Measurements from ENCODE around the gene SDK2.

SDK2 gene

DNA sequence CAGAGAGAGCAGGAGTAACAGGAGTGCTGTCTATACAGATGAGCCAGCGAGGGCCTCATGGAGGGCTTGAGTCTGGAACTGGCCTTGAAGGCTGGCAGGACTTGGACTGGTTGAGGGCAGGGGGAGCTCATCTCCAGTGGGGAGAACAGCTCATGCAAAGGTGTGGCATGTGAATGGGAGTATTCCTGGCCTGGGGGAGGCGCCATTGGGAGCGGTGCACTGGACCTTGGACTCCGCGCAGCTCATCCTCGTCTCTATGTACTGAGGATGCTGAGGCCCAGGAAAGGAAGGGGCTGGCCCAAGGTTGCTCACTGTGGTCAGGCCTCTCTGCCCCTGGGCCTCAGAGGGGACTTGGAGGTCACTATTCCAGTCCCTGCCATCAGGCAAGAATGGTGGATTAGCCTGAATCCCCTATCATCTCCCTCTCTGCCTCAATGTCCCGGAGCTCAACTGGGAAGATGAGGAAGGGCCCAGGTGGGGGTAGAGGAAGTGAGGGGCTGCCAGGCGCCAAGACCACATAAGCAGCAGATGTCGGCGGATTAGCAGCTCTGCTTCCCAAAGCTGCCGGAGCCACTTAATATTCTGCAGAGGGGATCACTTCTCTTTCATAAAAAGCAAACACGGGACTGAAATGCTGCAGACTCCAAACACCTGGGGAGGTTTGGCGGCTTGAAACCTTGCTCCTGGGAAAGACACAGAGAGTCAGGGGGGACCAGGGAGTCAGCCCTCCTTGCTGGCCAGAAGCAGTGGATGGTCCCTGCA is 88.9 kb downstream of the SDK2 start:
- DNase-seq (ENCODE audit: low spot score): no peak

DNA sequence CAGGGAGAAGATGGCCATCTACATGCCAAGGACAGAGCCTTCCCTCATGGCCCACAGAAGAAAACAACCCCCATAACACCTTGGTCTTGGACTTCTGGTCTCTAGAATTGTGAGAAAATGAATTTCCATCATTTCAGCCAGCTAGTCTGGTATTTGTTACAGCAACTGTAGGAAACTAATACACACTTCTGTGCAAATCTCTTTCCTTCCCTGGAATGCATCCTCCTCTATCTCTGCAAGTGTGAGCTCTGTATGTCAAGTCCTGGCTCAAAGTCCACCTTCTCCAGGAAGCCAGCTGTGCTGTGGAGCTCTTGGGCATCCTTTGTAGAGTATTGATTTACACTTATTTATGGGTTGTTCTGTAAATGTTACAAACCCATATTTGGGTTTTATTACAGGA is 89.7 kb downstream of the SDK2 start:
- DNase-seq (ENCODE audit: low spot score): no peak

DNA sequence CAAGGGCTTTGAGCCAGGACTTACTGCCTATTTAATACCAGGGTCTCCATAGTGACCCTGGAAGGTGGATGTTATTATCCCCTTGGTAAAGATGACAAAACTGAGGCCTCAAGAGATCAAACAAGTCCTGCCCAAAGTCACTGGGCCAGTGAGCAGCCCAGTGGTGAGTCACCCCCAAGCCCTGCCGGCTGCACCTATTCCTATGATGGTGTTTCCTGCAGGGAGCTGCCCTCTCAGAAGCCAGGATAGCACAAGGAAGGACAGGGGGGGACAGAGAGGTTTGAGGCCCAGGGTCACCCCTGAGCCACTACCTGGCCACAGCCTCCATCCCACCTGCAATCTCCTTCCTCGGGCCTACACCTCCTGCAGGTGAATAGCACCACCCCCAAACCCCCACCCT is 90.9 kb downstream of the SDK2 start:
- no peak for DNase-seq (ENCODE audit: low spot score)

DNA sequence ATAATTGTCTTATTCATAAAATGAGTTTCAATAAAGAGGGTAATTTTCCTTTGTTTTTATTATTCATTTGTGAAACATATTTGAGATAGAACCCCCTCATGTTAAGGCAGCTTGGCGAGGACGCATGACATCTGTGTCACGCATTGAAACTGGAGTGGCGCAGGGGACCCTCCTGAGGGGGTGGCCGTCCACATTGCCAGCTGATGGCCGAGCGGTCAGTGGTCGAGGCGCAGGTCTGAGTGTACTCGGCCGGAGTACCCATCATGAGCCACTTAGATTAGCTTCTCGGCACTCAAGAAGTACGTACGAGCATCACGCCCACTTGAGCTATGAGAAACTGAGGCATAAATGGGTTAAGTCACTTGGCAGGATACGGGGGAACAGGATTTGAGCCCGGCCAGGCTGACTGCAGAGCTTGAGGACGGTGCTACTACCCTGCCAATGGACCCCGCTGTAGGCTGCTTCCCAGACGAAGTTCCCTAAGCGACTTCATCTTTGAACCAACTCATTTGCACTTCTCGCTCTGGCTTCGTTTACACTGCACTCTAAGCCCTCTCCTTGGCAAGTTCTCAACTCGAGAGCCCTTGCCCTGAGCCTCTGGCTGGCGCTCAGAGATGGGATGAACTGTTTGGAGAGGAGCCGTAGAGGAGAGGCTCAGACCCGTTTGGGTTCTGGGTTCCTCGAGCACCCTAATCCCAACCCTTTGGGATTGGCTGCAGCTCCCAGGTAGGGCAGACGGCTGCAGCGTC is 91.8 kb downstream of the SDK2 start:
- DNase-seq (ENCODE audit: low spot score): no peak

DNA sequence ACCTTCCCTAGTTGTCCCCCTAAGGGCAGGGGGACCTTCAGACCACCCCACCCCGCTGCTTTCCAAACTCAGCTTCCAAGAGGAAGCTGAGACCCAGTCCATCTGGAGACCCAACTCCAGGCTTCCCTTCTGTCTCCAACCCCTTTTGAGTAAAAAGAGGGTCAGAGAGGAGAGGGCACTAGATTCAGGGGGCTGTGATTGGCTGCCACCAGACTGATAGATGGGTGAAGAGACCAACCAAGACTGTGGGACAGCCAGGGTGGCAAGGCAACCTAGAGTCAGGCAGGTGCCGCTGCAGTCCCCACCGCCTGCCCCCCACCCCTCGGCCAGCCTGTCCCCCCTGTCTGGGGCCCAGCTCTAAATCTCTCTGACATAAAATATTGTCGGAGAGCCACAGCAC is 92.5 kb downstream of the SDK2 start:
- DNase-seq (ENCODE audit: low spot score): no peak

DNA sequence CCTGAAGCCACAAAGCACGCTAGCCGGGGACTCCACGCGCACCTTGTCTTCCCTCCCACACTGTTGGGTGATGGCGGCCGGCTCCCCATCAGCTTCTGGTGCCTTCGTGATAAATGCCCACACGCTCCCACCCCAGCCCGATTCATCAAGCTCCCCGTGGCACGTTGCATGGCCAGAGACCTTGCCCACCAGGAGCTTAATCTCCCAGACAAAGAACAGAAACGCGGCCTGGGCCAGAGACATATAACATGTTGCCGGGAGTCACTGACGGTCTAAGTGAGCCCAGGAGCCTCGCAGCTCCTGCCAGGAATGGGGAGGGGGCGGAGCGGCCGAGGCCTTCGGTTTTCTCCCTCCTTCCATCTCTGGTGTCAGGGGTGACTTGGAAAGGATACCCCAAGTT is 93.1 kb downstream of the SDK2 start:
- DNase-seq (ENCODE audit: low spot score): no peak

DNA sequence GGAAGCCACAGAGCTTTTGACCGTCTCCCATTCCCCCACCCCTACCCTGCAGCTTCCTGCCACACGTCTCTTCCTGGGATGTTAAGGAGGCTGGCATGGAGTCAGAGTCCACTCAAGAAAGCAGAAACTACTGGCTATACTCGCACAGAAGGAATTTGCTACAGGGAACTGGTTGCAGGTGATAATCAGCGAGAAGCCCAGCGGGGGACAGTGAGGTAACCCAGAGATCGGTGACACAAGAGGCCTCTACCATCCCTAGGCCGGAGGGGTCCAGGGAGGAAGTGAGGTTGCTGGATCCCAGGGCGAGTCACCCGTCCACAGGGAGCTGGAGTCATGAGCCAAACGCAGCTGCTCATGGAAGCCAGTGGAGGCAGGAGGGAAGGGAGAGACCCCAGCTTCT is 93.7 kb downstream of the SDK2 start:
- no peak for DNase-seq (ENCODE audit: low spot score)

DNA sequence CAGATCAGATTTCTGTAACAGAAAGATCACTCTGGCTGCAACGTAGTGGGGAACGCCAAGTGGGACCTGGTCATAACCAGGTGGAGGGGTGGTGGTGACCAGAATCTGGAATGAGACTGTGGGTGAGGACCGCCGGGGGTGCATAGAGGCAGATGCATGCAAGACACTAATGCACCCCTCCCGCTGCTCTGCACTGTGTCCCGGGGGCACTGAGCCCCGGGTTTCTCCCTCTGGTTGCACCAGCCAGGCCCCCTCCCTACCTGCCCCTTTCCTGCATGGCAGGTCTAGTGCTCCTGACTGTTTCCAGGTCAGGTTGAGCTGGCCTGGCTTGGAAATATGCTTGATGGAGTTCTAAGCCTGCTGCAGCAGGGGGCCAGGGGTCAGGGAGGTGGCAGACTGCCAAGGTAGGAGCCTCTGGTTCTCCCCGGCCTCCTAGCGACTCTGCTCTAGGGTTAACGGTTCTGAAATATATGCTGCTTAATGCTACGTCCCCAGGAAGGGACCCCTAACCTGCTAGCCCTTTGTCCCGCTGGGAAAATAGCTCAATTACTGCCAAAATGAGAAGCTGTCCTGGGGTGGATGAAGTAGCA is 94.3 kb downstream of the SDK2 start:
- no peak for DNase-seq (ENCODE audit: low spot score)

DNA sequence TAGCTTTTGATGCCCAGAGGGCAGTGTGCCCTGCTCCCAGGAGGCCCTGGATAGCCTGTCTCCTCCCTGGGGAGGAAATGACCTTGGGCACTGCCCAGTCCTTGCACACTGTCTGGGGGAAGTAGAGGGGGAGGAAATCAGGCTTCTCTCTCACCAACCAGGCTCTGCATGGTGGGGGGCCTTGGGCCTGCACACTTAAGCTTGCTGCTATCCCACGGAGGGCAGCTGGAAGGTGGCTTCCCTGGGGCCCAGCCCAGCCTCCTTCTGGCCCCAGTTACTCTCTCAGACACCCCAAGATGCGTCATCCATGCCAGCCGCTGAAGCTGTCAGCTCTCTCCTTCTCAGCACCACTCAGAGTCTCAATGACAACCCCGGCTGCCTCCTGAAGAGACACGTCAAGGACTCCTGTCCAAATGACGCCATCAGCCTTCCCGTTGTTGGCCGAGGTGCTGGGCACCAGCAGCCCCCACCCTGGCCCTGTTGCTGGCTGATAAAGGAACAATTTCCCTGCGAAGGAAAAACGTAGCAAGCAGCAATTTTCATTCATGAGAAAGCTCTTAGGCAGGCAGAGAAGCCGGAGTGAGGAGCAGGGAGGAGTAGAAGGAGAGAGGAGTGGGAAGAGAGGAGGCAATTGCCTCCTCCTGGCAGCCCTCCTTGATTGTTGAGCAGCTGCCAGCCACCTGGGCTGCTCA is 95.5 kb downstream of the SDK2 start:
- no peak for DNase-seq (ENCODE audit: low spot score)

DNA sequence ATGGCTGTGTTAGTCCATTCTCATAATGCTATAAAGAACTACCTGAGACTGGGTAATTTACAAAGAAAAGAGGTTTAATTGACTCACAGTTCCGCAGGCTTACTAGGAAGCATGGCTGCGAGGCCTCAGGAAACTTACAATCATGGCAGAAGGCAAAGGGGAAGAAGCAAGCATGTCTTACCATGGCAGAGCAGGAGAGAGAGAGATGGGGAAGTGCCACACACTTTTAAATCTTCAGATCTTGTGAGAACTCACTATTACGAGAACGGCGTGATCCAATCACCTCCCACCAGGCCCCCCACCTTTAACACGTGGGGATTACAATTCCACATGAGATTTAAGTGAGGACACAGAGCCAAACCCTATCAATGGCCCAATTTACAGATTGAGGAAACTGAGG is 96.5 kb downstream of the SDK2 start:
- no peak for DNase-seq (ENCODE audit: low spot score)

DNA sequence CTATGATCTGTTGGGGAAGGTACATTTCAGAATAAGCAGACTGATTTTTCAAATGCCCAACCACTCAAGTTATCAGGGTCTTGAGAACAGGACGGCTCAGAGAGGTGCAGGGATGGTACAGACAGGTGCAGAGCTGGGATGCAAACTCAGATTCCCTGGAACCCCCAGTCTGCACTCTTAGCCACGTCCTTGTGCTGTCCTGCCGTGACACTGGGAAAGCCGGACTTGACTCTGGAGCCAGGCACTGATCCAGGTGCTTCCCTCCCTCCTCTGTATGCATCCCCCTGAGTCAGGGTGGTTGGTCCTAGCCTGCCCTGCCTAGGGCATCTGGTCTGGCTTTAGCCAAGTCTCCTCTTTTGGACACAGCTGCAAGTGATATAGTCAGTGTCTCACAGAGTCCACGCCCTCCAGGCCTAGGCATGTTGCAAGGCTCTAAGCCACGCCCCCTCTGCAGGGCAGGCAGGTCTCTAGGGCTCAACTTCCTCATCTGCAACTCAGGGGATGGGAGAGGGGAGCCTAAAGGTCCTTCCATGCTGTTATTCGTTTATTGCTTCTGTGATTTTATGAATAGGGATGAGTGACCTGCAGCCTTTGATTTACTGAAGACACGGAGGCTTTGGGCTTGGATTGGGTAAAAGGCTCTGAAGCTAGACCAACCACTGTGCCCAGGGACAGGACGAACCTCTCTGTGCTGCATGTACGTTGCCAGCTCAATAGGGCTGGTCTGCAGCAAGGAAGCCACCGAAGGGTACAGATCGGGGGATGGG is 97.3 kb downstream of the SDK2 start:
- DNase-seq (ENCODE audit: low spot score): peak; percentile 12

DNA sequence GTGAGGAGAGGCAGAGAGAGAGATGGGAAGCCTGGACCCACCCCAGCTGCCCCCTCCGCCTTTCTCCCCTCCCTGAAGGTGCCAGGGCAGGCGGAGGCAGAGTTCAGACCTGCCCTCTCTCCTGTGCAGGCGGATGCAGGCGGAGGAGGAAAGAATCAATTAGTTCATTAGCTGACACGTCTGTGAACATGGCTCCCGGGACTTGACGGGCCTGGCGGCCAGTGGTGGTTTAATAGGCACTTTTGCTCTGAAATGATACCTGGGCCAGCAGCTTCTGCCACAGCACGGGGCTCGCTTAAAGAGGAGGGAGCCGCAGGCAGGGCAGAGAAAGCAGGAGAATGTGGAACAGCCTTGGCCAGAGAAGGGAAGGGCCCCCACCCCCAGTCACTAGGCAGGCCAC is 98.1 kb downstream of the SDK2 start:
- DNase-seq (ENCODE audit: low spot score): no peak

DNA sequence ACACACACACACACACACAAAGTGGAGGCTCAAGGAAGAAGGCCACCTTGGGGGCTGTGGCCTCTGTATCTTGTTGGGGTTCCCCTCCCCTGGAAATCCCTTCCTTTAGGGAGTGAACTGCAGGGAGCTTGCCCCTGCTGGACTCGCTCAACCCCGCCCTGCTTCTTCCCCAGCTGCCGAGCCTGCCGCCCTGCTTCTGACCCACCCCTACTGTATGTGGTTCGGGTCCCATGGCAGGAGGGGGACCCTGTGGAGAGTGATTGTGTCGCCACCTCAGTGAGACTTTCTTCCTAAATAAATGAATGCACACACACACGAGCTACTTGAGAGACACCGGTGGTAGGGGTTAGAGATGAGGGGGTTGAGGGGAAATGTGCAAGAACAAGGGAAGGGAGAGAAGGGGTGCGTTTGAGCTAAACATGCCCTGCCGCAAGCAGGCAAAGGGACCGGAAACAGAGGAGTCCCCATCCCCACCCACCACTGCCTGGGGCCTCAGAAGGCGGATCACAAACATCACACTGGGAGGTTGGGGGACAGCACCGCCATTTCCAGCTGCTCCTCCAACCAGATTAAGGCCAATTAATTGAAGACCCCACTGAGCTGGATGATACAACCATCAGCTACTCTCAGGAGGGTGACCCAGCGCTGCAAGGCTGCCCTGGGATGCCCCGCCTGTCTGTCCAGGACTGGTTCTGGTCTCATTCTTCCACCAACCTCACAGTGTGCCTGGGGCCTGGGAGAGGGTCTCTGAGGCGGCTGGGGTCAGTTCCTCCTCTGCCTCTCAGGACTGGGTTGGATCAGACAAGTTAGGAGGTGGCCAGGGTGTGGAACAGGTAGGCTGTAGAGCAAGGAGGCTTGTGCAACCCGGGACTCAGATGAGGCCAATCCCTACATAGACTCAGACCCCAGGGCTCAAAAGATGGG is 98.9 kb downstream of the SDK2 start:
- no peak for DNase-seq (ENCODE audit: low spot score)

DNA sequence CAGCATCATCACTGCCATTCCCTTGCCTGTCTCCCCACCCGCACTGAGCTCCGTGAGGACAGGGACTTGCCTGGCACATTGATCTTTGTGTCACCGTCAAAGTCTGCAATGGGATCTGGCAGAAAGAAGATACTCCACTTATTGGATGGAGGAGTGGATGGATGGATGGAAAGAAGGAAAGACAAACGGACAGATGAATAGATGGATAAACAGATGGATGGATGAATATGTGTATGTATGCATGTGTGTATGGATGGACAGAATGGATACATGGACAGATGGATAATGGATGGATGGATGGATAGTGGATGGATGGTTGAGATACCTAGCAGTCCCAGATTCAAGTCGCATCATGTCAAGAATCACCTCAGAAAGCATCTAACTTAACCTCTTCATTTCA is 99.9 kb downstream of the SDK2 start:
- DNase-seq (ENCODE audit: low spot score): no peak

DNA sequence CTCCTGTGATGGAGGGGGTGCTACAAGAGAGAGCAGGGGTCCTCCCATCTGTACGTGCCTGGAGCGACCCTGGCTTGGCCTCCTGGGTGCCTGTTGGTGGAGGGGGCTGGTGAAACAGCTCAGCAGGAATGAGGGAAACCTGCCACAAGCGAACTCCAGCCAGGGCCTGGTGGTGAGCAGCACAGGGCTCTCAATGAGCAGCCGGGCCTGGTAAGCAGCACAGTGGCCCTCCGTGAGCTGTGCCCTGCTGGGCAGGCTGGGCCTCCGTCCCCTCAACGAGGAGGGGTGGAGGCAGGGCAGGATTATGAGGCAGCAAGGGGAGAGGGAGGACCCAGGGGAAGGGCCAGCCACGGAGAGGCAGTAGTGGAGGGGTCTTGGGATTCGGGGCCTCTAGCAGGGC is 101.9 kb downstream of the SDK2 start:
- no peak for DNase-seq (ENCODE audit: low spot score)

DNA sequence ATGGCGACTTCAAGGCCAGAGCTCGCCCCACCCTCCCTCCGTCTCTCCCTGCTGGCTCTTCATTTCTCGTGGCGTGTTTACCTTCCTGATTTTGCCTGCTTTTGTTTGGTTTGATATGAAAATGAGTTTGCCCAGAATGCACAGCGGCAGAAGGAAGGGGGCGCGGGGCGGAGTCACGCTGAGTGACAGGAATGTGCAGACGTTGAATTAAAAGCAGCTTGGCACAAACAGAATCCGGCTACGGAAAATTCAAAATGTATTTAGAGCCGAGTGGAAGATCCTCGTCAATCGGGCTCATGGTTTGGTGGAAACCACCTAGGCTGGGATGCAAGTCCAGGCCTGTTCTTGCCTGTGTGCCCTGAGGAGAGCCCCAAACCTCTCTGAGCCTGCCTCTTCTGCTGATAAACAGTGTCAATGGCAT is 102.7 kb downstream of the SDK2 start:
- no peak for DNase-seq (ENCODE audit: low spot score)

DNA sequence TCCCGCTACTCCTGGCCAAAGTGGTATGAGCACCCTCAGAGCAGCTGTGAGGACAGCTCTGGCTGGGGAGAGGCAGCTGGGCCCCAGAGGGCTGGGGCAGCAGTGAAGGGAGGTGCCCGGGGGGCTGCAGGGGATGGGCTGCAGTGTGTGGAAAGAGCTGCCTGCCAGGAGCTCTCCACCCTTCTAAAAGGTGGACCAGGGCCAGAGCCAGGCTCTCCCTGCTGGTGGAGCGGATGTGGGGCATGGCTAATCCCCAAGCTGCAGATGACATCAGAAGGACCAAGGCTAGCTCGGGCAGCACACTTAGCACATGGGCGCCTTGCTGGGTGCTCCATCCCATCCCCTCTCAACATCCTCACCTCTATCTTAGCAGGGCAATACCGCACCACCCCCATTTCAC is 103.1 kb downstream of the SDK2 start:
- no peak for DNase-seq (ENCODE audit: low spot score)

DNA sequence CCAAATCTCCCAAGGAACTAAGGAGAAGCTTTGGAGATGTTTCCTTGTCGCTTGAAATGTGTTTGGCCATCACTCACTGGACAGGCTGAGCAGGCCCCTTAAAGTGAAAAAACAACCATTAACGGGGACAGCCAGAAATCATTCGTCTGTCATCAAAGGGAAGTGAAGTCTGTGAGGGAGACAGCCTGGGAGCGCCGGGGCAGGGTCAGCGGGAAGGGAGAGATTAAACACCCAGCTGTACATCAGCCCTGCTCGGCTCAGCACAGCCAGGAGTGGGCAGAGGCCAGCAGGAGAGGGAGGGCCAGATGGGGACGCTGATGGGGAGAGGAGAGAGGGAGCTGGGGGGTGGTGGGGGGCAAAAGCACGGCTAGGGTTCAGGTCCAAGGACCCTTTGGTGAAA is 105.1 kb downstream of the SDK2 start:
- no peak for DNase-seq (ENCODE audit: low spot score)

DNA sequence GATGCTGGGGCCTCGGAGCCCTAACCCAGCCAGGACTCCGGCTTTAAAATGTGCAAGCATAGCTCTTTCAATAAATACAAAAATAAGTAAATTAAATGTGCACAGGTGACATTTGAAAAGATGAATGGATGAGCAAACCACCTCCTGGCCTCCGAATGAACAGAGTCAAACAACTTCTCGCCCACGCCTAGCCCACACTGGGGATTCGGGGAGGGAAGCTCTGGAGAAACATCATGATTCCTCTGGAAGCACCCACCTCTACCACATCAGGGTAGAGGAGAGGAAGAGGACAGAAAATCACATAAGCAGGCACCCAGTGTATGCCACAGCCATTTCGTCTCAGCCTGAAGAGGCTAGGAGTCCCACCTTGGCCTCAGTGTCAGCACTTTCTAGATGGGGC is 105.8 kb downstream of the SDK2 start:
- no peak for DNase-seq (ENCODE audit: low spot score)

DNA sequence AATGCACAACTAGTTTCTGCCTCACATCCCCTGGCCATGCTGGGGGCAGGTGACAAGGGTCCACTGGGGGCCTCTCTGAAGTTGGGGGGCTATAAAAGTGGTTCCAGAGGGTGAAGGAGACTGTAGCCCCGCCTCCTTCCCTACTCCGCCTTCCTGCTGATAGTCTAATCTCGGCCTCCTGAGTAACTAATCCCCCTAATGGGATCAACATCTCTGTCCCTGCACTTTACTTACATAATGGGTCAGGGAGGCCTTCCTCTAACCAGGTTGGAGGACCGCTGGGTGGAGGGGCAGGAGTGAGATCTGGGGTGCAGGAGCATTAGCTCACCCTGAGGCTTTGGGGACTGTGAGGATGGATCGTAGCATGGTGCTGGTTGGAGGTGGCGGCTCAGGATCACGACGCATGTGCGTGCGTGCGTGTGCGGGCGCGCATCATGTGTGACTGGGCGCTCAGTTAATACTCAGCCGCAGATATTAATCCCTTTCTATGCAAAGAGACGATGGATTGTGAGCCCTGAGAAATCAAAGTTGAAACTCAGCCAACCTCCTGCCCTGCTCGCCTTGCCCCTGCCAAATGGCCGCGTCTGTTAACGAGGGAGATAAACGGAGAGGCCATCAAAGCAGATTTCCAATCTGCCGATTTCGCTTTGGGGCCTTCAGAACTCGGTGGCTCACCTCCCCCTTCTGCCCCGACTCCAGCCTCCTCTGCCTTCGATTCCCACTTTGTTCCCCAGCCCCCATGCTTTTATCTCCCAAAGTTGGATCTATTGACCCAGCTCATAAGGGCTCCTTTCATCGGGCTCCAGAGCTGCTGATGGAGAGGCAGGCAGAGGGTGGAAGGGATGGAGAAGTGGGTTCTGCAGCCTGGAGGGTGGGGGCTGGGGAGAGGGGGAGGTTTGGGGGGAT is 107.3 kb downstream of the SDK2 start:
- DNase-seq (ENCODE audit: low spot score): no peak
